ENCODE results near the gene PCIF1. TPM values are rescaled to one million over a fixed set of nuclear protein-coding genes. Genes with fewer than 3 reads are reported as not detected.

PCIF1 gene
- total and polyA plus RNA-seq, 9 of the 15 experiments (the other 6 are each of a cell fraction or from before 2014, with no cell fraction given): 5.8 to 29.4 (median 11.3) TPM

- TF ChIP-seq ZBTB12 (CRISPR knock-in tag; IDR thresholded peaks at IDR 0.05): no peak
- TF ChIP-seq FOXA3 (CRISPR knock-in tag; conservative IDR thresholded peaks at IDR 0.05 in 1 of 2, IDR thresholded peaks at IDR 0.05 in 1 of 2): no peak
- no peak for TF ChIP-seq DPF2 (IDR thresholded peaks at IDR 0.05)
- TF ChIP-seq ZC3H8 (IDR thresholded peaks at IDR 0.05): no peak
- TF ChIP-seq E2F3 (CRISPR knock-in tag; IDR thresholded peaks at IDR 0.05): no peak; the same call in 1 of the 2 replicates
- 0 out of 2 replicates have a peak, but pooled peaks have one; percentile 69 for TF ChIP-seq GTF2A2 (tag; IDR thresholded peaks at IDR 0.05)
- peak; percentile 99 for TF ChIP-seq POLR2A (conservative IDR thresholded peaks at IDR 0.05)
- TF ChIP-seq POU5F1 (IDR thresholded peaks at IDR 0.05; ENCODE audit: borderline replicate concordance, low read depth, low read length, partially characterized antibody): no peak
- no peak for TF ChIP-seq ZFP91 (CRISPR knock-in tag; IDR thresholded peaks at IDR 0.05)
- no peak for TF ChIP-seq SRSF9 (IDR thresholded peaks at IDR 0.05; ENCODE audit: borderline replicate concordance, low read depth, low read length)
- TF ChIP-seq RAD51 (IDR thresholded peaks at IDR 0.05; ENCODE audit: borderline replicate concordance, low read depth): peak; percentile 86
- TF ChIP-seq NCOR1 (IDR thresholded peaks at IDR 0.05): no peak
- no peak for TF ChIP-seq SREBF1 (IDR thresholded peaks at IDR 0.05; ENCODE audit: borderline replicate concordance, low read depth, low read length)
- peak; percentile 49; the same call in 1 of the 2 replicates for TF ChIP-seq KAT8 (IDR thresholded peaks at IDR 0.05; ENCODE audit: low read depth)
- TF ChIP-seq BRD4 (IDR thresholded peaks at IDR 0.05): peak; percentile 93; the same call in 1 of the 2 replicates
- TF ChIP-seq CBX1 (IDR thresholded peaks at IDR 0.05; ENCODE audit: low read depth): peak; percentile 71; the same call in 1 of the 2 replicates
- no peak for TF ChIP-seq MCM7 (IDR thresholded peaks at IDR 0.05)
- no peak for TF ChIP-seq CAMTA2 (CRISPR knock-in tag; conservative IDR thresholded peaks at IDR 0.05)
- TF ChIP-seq ZNF77 (CRISPR knock-in tag; IDR thresholded peaks at IDR 0.05): no peak
- TF ChIP-seq ZNF518B (CRISPR knock-in tag; IDR thresholded peaks at IDR 0.05): no peak
- TF ChIP-seq ZNF589 (CRISPR knock-in tag; IDR thresholded peaks at IDR 0.05; ENCODE audit: low read depth): peak; percentile 90
- TF ChIP-seq POLR2AphosphoS5 (IDR thresholded peaks at IDR 0.05; ENCODE audit: control insufficient read depth, insufficient read depth, low read depth, low read length): peak; percentile 57
- TF ChIP-seq KLF16 (IDR thresholded peaks at IDR 0.05): no peak
- no peak for TF ChIP-seq CCAR2 (IDR thresholded peaks at IDR 0.05; ENCODE audit: low read depth, low read length)
- TF ChIP-seq MAZ (CRISPR knock-in tag; conservative IDR thresholded peaks at IDR 0.05 in 1 of 2, IDR thresholded peaks at IDR 0.05 in 1 of 2): peak; percentile 79 to 92
Measured at GRCh38 chr20:45934586-45935415, at the start of gene PCIF1 (continued).

Measured in K562 (cell line).